ENCODE results near the gene MTFMT. TPM values are rescaled to one million over a fixed set of nuclear protein-coding genes. Genes with fewer than 3 reads are reported as not detected.

The MTFMT gene
- total RNA-seq, 1 experiment from 2014 or later, result 30.4 TPM

GRCh38 chr15:64990168-64990470 is 39.3 kb downstream of the MTFMT start:
- no peaks in the 10 kb centered on the region for H3K27me3 ChIP-seq (ENCODE audit: insufficient read depth, low read length)
- ChIA-PET CTCF (no interaction called here), RAD21 (ENCODE audit: low non-redundant PET in 1 of 2, low total read pairs in 2 of 2, uncharacterized antibody in 2 of 2, unreplicated experiment in 2 of 2) (no interaction called here), POLR2A (no interaction called here)
- ATAC-seq (peak; percentile 6), DNase-seq (ENCODE audit: low read depth, low spot score) (peak; percentile 1)
- peak overlapping the region; percentile 18 for H3K27ac ChIP-seq (ENCODE audit: low read depth, low read length)
- TF ChIP-seq ZNF274 (IDR thresholded peaks at IDR 0.05; ENCODE audit: low read depth, low read length) (no peak), POLR2AphosphoS5 (IDR thresholded peaks at IDR 0.05; ENCODE audit: low read depth, low read length) (no peak), MAX (IDR thresholded peaks at IDR 0.05) (no peak)
- BruUV-seq (replicated peaks), result TSS peak; percentile 92
- H3K9ac ChIP-seq (ENCODE audit: low read length), result peak overlapping the region; percentile 95
- peaks cover under 1% of the 10 kb centered on the region; the same call in 1 of the 2 replicates for H4K20me1 ChIP-seq (ENCODE audit: insufficient read depth)
- peak overlapping the region; percentile 92 for H3K4me2 ChIP-seq (ENCODE audit: low read length)
- intact Hi-C loops (cut with micrococcal nuclease), result loop anchor here (5.0 kb wide), 1 partner anchor 153 kb away; no protein-coding TSS in a partner anchor
- 0 out of 4 replicates have a peak, but pooled peaks cover 0 to 4% of the 10 kb centered on the region in 2 experiments for H3K36me3 ChIP-seq (ENCODE audit: control insufficient read depth in 1 of 2, insufficient read depth in 2 of 2, low read length in 2 of 2)
- H3K4me1 ChIP-seq (ENCODE audit: control insufficient read depth in 1 of 2, insufficient read depth in 2 of 2, low read length in 2 of 2), result peaks cover 3 to 14% of the 10 kb centered on the region in 2 experiments; a peak in 3 of 4 replicates
- no peaks in the 10 kb centered on the region for H3K9me3 ChIP-seq (ENCODE audit: control insufficient read depth in 1 of 2, insufficient read depth in 1 of 2, low read depth in 1 of 2, low read length in 2 of 2)
- H2AFZ ChIP-seq (ENCODE audit: low read depth, low read length, poor library complexity, severe bottlenecking), result peak overlapping the region; percentile 77
- H3K4me3 ChIP-seq (replicated peaks in 1 of 2; ENCODE audit: low read depth in 1 of 2, low read length in 2 of 2), result peak overlapping the region; percentile 89 to 94
- H3K9me2 ChIP-seq (ENCODE audit: insufficient read depth), result no peaks in the 10 kb centered on the region
- peaks cover 13% of the 10 kb centered on the region for H3K79me2 ChIP-seq (ENCODE audit: insufficient read depth, low read length)

- peak within 1 kb of the TSS; percentile 89 to 94 for H3K4me3 ChIP-seq (replicated peaks in 1 of 2; ENCODE audit: low read depth in 1 of 2, low read length in 2 of 2)
- TF ChIP-seq SRF (IDR thresholded peaks at IDR 0.05; ENCODE audit: low read depth) (no peak), POLR2A (IDR thresholded peaks at IDR 0.05; ENCODE audit: borderline replicate concordance, extremely low read depth, insufficient read depth, insufficient read length) (peak; percentile 82), SP1 (IDR thresholded peaks at IDR 0.05; ENCODE audit: low read depth) (peak; percentile 56), ZFX (IDR thresholded peaks at IDR 0.05) (peak; percentile 80), ZBTB33 (IDR thresholded peaks at IDR 0.05; ENCODE audit: extremely low read depth, insufficient replicate concordance, low read length) (peak; percentile 87), POLR2AphosphoS5 (IDR thresholded peaks at IDR 0.05; ENCODE audit: low read depth, low read length) (peak; percentile 82), ZNF274 (IDR thresholded peaks at IDR 0.05; ENCODE audit: low read depth, low read length) (no peak), SIN3A (IDR thresholded peaks at IDR 0.05; ENCODE audit: low read depth) (peak; percentile 71; the same call in 1 of the 2 replicates), TCF7L2 (IDR thresholded peaks at IDR 0.05; ENCODE audit: borderline replicate concordance, extremely low read depth, insufficient read depth, insufficient read length) (peak; percentile 25), ELF1 (IDR thresholded peaks at IDR 0.05; ENCODE audit: borderline replicate concordance, low read depth) (peak; percentile 87)
- 0 out of 4 replicates have a peak, but pooled peaks cover 0 to 4% of the 10 kb centered on the region in 2 experiments for H3K36me3 ChIP-seq (ENCODE audit: control insufficient read depth in 1 of 2, insufficient read depth in 2 of 2, low read length in 2 of 2)
- peak within 1 kb of the TSS; percentile 77 for H2AFZ ChIP-seq (ENCODE audit: low read depth, low read length, poor library complexity, severe bottlenecking)
- ATAC-seq (peak; percentile 99), DNase-seq (ENCODE audit: low read depth, low spot score) (peak; percentile 77)
- H3K9me3 ChIP-seq (ENCODE audit: control insufficient read depth in 1 of 2, insufficient read depth in 1 of 2, low read depth in 1 of 2, low read length in 2 of 2), result no peaks in the 10 kb centered on the region
- no peaks in the 10 kb centered on the region for H3K9me2 ChIP-seq (ENCODE audit: insufficient read depth)
- no TSS peak for BruUV-seq (replicated peaks)
- peaks cover 3 to 14% of the 10 kb centered on the region in 2 experiments; a peak in 3 of 4 replicates for H3K4me1 ChIP-seq (ENCODE audit: control insufficient read depth in 1 of 2, insufficient read depth in 2 of 2, low read length in 2 of 2)
- H3K27ac ChIP-seq (ENCODE audit: low read depth, low read length), result peak within 1 kb of the TSS; percentile 74
- ChIA-PET CTCF (no interaction called here), POLR2A (interaction anchor here (1.2 kb wide), 1 partner anchor 149 kb away, joined by 3 read pairs; no protein-coding TSS in a partner anchor), RAD21 (ENCODE audit: low non-redundant PET in 1 of 2, low total read pairs in 2 of 2, uncharacterized antibody in 2 of 2, unreplicated experiment in 2 of 2) (no interaction called here)
- H3K27me3 ChIP-seq (ENCODE audit: insufficient read depth, low read length), result no peaks in the 10 kb centered on the region
- H4K20me1 ChIP-seq (ENCODE audit: insufficient read depth), result peaks cover 4% of the 10 kb centered on the region; the same call in 1 of the 2 replicates
- peak within 1 kb of the TSS; percentile 92 for H3K4me2 ChIP-seq (ENCODE audit: low read length)
- H3K79me2 ChIP-seq (ENCODE audit: insufficient read depth, low read length), result peaks cover 13% of the 10 kb centered on the region
- intact Hi-C loops (cut with micrococcal nuclease), result loop anchor here (5.0 kb wide), 1 partner anchor 152 kb away; no protein-coding TSS in a partner anchor
- H3K9ac ChIP-seq (ENCODE audit: low read length), result peak within 1 kb of the TSS; percentile 95
These were observed 39.8 kb downstream of the MTFMT start, which contains the start of gene SPG21 for GRCh38 chr15:64989416-64990167. SPG21 (minus strand) TSS chr15:64989914; CDS start chr15:64983569, 6,345 bp downstream.

Data from HCT116 (cell line).